ENCODE results near the gene ATF5. TPM values are rescaled to one million over a fixed set of nuclear protein-coding genes. Genes with fewer than 3 reads are reported as not detected.
A peak's percentile ranks its signal among the peaks of the same experiment; 100 is the strongest.

Gene ATF5, protein sequence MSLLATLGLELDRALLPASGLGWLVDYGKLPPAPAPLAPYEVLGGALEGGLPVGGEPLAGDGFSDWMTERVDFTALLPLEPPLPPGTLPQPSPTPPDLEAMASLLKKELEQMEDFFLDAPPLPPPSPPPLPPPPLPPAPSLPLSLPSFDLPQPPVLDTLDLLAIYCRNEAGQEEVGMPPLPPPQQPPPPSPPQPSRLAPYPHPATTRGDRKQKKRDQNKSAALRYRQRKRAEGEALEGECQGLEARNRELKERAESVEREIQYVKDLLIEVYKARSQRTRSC
- 15.1 TPM for total RNA-seq

DNA sequence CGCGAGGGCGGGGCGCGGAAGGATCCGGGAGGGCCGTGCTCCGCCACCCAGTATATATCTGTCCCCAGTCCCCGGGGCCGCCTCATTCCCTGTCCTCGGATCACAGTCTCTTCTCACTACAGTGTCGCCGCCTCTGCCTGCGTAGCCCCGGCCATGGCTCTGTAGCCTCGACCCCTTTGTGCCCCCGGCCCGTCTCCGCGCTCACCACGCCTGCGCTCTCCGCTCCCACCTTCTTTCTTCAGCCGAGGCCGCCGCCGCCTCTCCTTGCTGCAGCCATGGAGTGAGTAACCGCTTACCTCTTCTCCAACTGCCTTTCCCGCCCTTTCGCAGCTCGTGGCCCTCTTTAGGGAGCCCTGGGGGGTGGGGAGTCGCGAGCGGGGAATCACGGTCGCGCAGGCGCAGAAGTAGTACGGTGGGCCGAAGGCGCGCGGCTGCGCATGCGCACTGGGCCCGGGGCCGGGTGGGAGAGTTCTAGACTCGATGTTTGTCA is at the start of gene ATF5, which contains the start of gene NUP62:
Gene ATF5 (plus strand): TSS at position 85 of the 490 bp plus-strand sequence. CDS start 1,646 bp downstream, outside the sequence.
Gene NUP62 (minus strand): TSS at position 384 of the 490 bp plus-strand sequence. CDS start 19,697 bp downstream, outside the sequence.
- ATAC-seq: peak; percentile 66

DNA sequence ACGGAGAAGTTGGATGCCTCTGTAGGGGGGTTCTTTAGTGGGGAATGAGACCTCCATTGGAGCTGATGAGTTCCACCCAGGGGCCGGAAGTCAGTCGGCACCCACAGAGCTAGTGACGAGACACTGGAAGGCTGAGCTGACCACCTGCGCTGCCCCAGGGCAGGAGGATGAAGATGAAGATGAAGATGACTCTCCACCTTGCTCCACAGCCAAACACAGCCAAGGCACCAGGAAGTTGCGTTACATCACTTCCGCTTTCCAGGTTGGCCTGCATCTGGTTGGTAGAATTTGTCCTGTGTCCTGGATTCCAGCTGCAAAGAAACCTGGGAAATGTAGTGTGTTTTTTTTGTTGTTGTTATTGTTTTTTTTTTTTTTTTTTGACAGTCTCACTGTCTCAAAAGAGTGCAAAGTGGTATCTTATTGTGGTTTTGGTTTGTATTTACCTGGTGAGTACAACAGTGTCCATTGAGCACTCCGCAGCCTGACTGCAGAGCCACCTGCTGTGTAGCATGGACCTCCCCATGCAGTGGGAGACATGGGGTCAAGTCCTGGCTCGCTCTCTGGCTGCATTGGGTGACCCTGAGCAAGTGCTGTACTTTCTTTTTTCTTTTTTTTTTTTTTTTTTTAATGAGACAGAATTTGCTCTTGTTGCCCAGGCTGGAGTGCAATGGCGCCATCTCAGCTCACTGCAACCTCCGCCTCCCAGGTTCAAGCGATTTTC is 49.6 kb upstream of the ATF5 start:
- no peak for ATAC-seq

GRCh38 chr19:49880162-49880869 is 48.7 kb upstream of the ATF5 start:
- ATAC-seq: no peak

DNA sequence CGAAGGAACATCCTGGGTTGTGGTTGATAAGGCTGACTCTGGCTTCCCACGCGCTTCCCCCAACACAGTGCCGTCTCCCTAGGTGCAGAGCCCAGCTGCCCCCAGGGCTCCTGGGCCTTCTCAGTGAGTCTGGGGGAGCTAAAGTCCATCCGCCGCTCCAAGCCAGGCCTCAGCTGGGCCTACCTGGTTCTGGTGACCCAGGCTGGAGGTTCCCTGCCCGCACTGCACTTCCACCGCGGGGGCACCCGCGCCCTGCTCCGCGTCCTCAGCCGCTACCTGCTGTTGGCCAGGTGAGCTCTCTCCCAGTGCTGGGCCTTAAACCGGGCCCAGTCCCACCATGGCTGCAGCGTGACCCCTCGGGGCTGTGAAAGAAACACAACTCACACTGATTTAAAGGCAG is 47.8 kb upstream of the ATF5 start:
- no peak for ATAC-seq

- no peak for ATAC-seq
These were observed 47.2 kb upstream of the ATF5 start for GRCh38 chr19:49881672-49882394.

DNA sequence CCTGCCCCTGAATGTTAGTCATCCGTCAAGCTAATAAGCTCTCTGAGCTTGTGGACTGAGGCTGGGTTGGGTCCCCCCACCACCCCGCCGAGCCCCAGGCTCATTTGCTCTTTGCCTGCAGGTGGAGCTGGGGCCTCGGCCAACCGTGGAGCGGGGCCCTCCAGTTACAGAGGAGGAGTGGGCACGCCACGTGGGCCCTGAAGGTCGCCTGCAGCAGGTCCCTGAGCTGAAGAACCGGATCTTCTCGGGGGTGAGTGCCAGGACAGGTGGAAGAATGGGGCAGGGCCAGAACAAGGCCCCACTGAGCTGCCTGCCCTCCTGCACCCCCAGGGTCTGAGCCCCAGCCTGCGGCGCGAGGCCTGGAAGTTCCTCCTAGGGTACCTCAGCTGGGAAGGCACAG is 46.4 kb upstream of the ATF5 start:
- ATAC-seq: no peak

- no peak for ATAC-seq
These were observed 45.9 kb upstream of the ATF5 start for GRCh38 chr19:49883094-49883493.

GRCh38 chr19:49884109-49884508 is 44.9 kb upstream of the ATF5 start:
- no peak for ATAC-seq

- ATAC-seq: no peak
These were observed 44.2 kb upstream of the ATF5 start for GRCh38 chr19:49884760-49885159.

DNA sequence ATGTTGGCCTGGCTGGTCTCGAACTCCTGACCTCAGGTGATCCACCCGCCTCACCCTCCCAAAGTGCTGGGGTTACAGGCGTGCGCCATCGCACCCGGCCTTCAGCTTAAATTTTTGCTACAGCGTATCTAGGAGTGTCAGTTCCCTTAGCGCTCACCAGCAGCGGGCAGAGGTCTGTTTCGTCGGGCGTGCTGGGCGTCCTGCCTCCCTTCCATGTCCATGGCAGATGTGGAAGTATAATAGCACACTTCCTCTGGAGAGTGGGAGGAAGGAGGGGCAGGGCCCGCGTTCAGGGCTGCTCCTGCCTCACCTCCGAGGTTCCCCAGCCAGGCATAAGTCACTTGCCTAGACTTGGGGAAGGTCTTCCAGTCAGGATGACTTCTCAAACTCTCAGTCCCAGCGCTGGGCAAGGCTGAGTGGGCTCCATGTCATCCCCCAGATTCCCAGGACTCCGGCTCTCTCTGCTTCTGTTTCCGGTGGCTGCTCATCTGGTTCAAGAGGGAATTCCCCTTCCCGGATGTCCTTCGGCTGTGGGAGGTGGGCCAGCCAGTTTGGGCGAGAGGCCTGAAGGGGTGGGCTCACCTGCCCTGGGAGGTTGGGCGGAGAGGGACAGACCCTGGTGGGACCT is 41.9 kb upstream of the ATF5 start:
- no peak for ATAC-seq

DNA sequence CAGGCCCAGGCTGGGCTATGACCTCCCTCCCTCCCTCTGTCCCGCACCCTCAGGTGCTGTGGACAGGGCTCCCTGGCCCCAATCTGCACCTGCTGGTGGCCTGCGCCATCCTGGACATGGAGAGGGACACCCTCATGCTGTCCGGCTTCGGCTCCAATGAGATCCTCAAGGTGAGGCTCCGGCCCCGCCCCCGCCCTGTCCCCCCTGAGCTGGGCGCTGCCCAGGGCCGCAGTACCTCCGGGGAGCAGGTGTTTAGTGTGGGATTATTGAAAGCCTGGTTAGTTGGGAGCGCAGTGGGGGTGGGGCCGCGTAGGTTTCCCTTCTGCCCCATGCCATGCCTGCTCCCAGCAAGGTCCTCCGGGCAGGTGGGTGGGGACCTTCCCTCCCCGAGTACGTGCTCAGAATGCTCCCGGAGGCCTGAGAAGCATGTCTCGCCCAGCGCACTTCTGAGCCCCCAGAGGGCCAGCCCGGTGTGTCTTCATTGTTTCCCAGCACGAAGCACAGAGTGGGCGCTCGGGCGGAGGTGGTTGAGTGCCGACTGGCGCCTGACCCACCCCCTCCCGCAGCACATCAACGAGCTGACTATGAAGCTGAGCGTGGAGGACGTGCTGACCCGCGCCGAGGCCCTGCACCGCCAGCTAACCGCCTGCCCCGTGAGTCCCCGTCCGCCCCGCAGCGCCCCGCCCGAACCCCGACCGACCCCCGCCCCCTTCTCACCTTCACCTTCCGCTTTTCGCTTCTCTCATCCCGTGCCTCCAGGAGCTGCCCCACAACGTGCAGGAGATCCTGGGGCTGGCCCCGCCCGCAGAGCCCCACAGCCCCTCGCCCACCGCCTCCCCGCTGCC is 41.1 kb upstream of the ATF5 start:
- ATAC-seq: no peak

DNA sequence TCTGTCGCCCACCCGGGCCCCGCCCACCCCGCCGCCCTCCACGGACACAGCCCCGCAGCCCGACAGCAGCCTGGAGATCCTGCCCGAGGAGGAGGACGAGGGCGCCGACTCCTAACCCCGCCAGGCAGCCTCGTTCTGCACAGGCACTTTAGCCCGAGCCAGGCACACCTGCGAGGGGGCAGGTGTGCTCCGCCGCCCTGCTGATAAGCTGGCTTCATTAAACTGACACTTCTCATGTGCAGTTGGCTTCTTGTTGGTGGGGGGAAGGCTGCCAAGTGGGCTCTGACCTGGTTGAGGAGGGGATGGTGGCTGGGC is 40.5 kb upstream of the ATF5 start:
- no peak for ATAC-seq

DNA sequence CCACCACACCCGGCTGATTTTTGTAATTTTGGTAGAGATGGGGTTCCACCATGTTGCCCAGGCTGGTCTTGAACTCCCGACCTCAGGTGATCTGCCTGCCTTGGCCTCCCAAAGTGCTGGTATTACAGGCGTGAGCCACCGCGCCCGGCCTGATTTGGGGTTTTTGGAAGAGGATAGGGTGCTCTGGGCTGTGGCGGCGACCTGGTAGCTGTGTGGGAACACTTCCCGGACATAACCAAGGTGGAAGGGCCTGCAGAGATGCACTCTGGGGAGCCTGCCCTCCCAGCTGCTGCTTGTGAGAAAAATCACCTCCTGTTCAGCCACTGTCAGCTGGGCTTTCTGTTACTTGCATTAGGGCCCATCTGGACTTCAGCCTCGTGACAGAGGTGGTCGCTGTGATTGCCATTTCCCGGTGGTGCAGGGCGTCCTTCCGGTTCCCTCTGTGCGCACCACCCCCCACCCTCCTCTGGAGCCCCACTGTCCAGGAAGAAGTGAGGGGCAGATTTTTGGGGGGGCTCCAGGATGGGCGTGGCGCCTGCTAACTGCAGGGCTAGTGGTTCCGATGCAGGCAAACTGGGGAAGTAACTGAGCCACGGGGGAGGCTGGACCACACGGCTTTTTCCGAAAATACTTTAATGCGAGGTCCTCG is 39.8 kb upstream of the ATF5 start:
- no peak for ATAC-seq

GRCh38 chr19:49889687-49890348 is 39.2 kb upstream of the ATF5 start:
- peak; percentile 61 for ATAC-seq

DNA sequence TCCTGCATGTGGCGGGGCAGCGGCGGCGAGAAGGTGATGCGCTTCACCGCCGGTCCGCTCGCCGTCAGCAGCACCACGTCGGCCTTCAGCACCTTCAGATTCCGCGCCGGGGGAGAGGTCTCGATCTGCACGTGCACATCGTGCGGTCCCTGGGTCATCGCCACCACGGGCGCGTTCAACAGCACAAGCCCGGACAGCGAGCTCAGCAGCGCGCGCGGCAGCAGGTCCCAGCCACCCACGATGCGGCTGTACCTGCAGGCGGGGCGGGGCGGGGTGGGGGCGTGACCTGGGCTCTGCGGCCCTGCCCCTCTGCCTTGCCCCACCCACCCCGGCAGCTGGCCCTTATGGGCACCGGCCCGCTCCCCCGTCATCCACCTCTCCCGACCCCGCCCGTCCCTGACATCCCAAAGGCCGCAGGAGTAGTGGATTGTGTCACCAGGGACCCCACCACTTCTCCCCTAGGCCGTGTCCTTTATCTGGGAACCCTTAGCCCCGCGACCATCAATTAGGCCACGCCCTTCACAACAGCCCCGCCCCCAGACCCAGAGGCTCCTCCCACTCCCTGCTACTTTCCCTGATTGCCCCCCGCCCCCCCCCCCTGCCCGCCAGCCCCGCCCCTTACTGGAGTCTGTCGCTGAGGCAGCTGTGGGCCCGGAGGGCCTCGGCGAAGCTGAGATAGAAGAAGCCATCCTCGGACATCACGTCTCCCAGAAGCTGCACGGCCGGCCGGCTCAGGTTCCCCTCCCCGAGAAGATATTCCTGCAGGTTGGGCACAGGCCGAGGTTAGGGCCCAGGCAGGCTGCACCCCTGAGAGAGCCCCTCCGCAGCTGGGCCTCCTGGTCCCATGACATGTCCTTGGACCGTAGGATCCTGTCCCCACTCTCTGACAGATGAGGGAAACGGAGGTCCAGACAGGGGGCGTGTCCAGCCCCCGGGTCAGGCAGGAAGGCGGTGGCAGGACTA is 38.4 kb upstream of the ATF5 start:
- peak; percentile 67 for ATAC-seq

GRCh38 chr19:49891393-49891792 is 37.6 kb upstream of the ATF5 start:
- ATAC-seq: no peak

DNA sequence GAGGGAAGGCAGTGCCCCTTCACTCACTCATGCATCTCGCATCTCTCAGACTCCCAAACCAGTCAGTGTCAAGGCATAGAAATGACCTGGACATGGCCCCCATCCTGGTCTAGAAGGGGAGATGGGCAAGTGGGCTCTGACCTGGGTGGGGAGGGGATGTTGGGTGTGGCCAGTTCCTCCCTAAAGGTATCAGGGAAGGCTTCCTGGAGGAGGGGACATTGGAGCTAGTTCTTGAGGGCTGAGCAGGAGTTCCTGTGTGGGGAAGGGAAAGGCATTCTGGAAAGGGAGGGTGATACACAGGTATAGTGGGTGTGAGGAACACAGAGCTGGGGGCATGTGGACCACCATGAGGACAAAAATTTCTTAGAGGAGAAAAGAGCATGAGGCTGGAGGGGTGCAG is 36.3 kb upstream of the ATF5 start:
- ATAC-seq: no peak

DNA sequence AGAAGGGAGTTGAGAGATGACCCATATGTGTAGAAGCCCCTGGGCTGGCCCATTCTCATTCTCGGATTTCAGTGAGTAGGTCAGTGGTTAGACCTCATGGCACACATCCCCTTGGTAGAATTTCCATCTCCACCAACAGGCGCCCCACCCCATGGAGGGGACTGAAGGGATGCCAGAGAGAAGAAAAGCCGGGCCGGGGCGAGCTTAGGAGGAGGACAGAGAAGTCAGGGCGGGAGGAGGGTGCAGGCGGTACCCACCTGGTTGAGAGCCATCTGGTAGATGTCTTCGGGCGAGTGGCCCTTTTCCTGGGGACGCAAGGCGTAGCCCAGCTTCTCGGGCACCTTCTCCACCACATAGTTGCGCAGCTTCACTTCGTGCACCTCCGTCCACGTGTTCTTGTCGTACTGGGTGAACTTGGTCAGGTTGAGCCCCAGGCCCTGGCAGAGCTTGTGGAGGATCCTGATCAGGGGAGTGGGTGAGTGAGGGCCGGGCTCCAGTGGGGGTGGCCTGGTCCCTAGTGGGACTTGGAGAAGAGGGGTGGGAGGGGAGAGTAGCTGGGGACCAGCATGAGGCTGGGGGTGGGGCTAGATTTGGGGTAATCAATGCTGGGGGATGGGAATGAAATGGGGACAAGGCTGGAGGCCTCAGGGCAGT is 34.9 kb upstream of the ATF5 start:
- ATAC-seq: no peak

All from esophagus mucosa (tissue), 1 donor.